Lower leg skin (tissue), 3 donors: ENCODE measurements around the gene CD84.

Experiments
- CTCF ChIP-seq, 3 donors: fragments of 450-650 bp; IDR thresholded peaks; one replicate each; pipeline ENCODE4 v1.5.1; 2016; ENCODE audit warnings: antibody characterized with exemption in 3 of 3, mild to moderate bottlenecking in 3 of 3, moderate library complexity in 2 of 3
- POLR2A ChIP-seq, 2 donors: fragments of 450-650 bp; IDR thresholded peaks; one replicate each; pipeline ENCODE4 v1.6.1; 2016 to 2017; ENCODE audit warnings: antibody characterized with exemption in 2 of 2, mild to moderate bottlenecking in 1 of 2, moderate library complexity in 1 of 2

- no peak for TF ChIP-seq CTCF (IDR thresholded peaks at IDR 0.05)
- TF ChIP-seq POLR2A (IDR thresholded peaks at IDR 0.05): no peak
Observed at GRCh38 chr1:160615660-160616059, 36.4 kb upstream of the CD84 start.
